Fibroblast of skin of back (primary cell): ENCODE results near the gene CBLL2. TPM values are rescaled to one million over a fixed set of nuclear protein-coding genes. Genes with fewer than 3 reads are reported as not detected.
A peak's percentile ranks its signal among the peaks of the same experiment; 100 is the strongest.
"Not testable (repeated sequence)": the region's sequence is repeated elsewhere in the genome, so short reads cannot be mapped to it uniquely, and the experiment has no call there.

Experiments used
- DNase-seq: peaks from one replicate; pipeline ENCODE4 v3.0.0-alpha.2; 2013
- polyA plus RNA-seq, 2 experiments: library from polyadenylated mRNA; unstranded; fragments of 120-200 nt; gene quantifications; one replicate each; pipeline ENCODE4 v1.2.1, GENCODE V29; 2013; ENCODE audit not compliant: insufficient read length in 2 of 2

CBLL2 gene, protein sequence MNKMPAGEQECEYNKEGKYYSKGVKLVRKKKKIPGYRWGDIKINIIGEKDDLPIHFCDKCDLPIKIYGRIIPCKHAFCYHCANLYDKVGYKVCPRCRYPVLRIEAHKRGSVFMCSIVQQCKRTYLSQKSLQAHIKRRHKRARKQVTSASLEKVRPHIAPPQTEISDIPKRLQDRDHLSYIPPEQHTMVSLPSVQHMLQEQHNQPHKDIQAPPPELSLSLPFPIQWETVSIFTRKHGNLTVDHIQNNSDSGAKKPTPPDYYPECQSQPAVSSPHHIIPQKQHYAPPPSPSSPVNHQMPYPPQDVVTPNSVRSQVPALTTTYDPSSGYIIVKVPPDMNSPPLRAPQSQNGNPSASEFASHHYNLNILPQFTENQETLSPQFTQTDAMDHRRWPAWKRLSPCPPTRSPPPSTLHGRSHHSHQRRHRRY
- polyA plus RNA-seq (2013, experiment 1 of 2; ENCODE audit: insufficient read length), result not detected
- polyA plus RNA-seq (2013, experiment 2 of 2; ENCODE audit: insufficient read length), result not detected

DNA sequence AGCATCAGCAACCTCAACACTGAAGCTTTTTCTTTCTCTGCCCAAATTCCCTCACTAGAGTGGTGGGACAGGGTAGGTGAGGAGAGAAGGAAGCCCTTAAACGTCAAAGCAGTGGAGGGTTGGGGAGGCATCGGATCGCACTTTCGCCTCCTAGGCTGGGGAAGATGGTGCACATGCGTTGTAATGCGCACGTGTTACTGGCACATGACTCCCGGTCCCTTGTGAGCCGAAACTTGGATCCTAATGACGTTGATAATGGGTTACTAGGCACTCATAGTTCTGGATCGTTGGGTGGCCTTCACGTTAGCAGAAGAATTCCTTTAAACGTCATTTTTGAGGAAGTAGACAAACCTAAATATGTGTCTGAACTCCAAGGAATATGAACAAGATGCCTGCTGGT lies at the start of gene CBLL2:
Gene CBLL2 (plus strand): TSS at position 301 of the 400 bp plus-strand sequence. CDS start 79 bp downstream, at position 380.
- no peak for DNase-seq

DNA sequence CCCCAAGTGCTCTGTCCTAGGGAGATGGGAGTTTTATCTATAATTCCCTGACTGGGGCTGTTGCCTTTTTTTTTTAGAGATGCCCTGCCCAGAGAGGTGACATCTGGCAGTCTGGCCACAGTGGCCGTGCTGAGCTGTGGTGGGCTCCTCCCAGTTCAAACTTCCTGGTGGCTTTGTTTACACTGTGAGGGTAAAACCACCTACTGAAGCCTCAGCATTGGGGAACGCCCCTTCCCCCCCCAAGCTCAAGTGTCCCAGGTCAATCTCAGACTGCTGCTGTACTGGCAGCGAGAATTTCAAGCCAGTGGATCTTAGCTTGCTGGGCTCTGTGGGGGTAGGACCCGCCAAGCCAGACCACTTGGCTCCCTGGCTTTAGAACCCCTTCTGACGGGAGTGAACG lies 38.3 kb upstream of the CBLL2 start:
- DNase-seq, result no peak

DNA sequence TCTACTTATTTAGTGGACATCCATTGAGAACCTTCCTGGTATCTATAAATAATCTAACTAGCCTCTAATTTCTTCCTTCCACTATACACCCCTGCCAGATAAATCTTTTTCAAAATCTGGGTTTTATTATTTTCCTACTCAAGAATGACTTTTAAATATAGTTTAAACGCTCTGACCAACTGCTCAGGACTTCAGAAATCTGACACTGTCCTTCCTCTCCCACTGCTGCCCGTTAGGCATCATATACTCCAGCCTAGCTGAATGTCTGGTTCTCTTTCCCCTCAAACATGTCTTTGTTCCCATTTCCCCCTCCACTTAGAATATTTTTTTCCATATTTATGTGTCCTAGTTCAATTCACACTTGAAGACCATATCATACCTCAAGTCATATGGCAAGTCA lies 35.2 kb upstream of the CBLL2 start:
- peak; percentile 20 for DNase-seq

DNA sequence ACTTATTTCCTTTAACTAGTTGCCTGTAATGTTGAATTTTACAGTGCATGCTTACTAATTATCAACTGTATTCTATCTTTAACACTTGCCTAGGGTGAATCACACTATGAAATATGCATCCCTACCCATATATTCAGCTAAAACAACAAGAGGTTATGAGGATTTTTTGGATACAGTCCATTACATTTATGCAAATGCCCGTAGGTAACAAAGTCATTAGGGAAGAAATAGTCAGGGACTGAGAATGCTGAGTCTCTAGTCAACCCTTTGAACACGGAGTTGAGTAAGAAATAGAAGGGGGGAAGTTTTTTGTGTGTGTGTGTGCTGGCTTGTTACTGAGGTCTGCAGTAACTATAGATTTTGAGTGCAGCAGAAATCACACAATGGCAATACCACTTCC lies 26.1 kb upstream of the CBLL2 start:
- peak; percentile 82 for DNase-seq

DNA sequence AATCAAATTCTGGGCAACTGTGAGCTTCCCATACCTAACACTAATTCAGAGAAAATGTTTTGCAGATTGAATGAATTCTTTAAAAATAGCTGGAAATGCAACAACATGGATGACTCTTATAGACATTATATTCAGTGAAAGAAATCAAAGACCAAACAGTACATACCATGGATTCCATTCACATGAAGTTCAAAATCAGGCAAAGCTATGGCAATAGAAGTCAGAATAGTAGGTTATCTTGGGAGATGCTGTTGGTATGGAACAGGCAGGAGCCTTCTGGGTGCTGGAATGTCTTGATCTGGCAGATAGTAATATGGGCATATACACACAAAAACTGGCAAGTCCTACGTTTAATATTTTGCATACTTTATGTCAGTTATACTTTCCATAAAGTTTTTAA lies 25.5 kb upstream of the CBLL2 start:
- DNase-seq, result peak; percentile 85

DNA sequence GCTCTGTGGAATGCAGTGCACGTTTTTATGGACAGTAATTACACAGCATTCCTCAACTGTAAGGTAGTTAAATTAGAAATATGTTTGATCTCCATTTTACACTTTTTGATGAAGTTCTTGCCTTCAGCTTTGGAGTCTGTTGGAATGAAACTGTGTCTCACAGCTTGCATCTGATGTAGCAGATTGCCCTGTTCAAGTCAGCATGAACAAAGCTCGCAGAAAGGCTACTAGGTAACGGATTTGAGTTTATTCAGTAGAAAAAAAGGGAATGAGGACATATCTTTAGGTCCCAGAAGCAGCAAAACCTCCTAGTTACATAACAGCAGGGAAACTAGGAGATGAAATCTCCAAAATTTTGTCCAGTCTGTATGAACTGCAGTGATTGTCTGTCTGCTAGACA lies 24.3 kb upstream of the CBLL2 start:
- no peak for DNase-seq

DNA sequence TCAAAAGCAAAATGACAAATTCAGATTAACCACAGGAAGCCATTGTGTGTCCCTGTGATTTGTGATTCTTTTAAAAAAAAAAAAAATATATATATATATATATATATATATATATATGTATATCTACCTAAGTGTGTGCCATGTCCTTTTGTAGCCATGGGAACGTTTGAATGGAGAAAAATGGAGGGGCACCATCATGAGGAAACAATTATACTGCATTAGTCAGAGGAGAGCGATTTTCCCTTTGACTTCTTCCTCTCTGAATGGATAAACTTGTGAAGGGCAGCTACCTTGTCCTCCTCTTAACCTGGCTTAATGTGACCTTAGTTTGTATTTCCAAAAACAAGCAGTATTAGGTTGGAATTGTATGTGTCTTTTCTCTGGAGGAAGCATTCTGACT lies 23.3 kb upstream of the CBLL2 start:
- DNase-seq, result peak; percentile 23

DNA sequence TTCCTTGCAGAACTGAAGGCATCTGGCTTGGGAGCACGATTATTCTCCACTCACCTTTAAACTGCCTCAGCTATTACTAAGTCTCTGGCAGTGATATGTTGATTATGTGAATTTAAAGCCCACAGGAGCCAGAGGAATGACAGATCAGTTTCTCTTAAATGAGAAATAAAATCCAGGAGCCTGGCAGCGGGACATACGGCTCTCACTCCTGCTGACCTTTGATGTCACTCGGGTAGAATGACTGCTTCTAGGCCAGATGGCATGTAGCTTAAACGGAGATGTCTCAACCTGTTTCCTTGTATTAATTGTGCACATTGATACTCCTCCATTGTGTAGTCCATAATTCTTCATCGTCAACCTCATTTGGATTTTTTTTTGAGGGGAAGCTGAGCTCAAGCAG lies 4.0 kb upstream of the CBLL2 start:
- DNase-seq, result no peak

DNA sequence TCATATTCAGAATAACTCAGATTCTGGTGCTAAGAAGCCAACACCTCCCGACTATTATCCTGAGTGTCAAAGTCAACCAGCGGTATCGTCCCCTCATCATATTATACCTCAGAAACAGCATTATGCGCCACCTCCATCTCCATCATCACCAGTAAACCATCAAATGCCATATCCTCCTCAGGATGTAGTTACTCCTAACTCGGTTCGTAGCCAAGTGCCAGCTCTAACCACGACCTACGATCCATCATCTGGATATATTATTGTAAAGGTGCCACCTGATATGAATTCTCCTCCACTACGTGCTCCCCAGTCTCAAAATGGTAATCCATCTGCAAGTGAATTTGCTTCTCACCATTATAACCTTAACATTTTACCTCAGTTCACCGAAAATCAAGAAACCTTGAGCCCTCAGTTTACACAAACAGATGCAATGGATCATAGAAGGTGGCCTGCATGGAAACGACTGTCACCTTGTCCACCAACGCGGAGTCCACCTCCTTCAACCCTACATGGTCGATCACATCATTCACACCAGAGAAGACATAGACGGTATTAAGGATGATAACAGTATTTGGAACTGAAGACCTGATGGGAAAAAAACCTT lies 1.1 kb downstream of the CBLL2 start:
- no peak for DNase-seq

DNA sequence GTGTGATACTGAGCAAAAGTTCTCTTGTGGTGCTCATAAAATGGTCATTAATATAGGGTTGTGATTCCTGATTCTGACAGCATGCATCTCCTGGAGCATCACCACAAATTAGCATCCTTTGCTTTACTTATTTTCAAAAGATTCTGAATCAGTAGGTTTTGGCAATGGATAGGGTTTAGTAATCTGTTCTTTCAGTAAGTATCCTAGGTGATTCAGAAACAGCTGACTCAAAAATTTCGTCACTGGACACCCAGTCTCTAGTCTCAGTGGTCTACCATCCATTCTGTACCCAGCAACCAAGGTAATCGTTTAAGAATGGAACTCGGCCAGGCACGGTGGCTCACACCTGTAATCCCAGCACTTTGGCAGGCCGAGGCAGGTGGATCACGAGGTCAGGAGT lies 4.1 kb downstream of the CBLL2 start:
- DNase-seq, result no peak

DNA sequence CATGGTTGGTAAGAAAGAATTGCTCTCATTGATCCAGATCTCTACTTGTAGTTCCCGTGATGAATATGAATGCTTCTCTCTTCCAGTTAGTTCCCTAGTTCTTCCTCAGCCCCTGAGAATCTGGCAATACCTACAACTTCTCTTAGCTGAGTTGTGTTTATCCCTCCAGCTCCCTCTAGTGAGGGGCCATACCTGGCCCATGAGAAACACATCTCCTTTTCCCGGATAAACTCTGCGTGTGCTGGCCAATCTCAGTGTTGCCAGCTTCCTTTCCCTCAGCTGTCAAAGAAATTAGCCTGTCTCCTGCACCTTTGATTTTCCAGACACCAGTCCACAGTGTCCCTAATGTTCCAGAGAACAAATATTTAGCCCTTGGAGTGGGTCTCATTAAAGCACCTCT lies 5.7 kb downstream of the CBLL2 start:
- no peak for DNase-seq

DNA sequence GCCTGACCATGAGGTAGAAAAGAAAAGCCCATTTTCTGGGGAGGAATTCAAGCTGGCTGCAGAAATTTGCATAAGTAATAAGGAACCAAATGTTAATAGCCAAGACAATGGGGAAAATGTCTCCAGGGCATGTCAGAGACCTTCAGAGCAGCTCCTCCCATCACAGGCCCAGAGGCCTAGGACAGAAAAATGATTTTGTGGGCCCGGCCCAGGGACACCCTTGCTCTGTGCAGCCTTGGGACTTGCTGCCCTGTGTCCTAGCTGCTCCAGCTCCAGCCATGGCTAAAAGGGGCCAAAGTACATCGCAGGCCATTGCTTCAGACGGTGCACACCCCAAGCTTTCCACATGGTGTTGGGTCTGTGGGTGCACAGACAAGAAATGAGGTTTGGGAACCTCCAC lies 16.5 kb downstream of the CBLL2 start:
- not testable (repeated sequence) for DNase-seq

DNA sequence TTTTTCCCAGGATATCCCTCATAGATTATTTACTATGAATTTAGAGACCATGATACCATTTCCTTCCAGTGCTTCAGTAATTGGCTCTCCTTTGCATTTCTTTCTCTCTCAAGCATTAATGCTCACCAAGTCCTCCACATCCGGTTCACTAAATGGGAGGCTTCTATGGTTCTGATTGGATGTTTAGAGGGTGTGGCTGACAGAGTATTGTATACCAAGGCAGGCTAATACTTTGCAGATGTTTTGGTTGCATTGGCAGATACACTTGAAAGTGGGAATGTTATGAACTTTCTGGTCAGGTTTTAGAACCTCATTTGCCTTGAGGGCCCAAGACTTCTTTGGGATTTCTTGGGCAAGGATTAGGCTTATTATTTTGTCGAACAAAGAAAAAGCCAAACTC lies 24.2 kb downstream of the CBLL2 start:
- peak; percentile 21 for DNase-seq

DNA sequence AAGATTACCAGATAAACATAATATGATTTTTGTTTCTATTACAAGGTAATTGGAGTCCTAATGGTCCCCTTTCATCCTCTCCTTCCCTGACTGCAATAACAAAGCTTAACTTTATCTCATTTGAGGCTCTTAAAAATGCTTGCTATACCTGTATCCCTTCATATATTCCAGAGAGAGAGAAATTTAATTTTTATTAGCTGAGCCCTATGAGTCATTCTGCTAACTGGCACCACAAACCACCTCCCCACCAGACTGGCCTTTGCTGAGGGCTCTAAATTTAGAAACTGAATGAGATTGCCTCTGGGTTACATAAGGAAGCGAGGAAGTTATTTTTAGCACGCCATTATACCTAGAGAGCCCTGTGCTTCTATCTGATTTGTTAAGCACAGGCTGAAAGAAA lies 27.4 kb downstream of the CBLL2 start:
- peak; percentile 83 for DNase-seq

DNA sequence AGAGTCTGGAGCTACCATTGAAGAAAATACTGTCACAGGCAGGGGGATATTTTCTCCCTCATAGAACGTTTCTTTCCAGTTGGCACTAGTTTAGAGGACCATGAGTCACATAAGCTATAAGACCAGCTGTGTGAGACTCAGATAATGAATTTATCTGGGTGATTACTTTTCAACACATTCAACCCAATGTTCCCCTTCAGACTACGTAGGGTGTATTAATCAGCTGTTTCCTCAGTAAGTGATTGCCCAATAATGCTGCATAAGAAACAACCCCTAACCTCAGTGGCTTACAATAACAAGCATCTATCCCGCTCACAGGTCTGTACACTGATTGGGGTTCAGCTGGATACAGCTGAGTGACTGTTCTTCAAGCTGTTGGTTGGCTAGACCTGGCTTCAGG lies 38.1 kb downstream of the CBLL2 start:
- no peak for DNase-seq

DNA sequence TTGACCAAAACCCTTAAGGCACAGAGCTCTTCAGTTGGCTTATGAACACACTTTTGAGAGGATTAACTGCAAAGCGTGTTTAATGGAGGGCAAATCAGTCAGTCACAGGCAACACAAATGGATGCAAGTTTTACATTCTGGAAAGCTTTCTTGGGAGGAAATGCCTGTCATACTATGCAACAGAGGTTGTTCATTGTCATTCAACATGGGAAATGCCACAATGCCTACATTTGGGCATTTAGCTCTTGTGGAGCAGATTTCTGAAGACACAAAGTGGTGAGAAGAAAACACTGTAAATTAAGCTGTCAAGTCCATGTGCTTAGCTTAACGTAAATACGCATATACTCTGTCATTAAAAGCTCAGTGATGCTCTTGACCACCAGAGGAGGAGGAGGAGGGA lies 41.1 kb downstream of the CBLL2 start:
- DNase-seq, result peak; percentile 49

DNA sequence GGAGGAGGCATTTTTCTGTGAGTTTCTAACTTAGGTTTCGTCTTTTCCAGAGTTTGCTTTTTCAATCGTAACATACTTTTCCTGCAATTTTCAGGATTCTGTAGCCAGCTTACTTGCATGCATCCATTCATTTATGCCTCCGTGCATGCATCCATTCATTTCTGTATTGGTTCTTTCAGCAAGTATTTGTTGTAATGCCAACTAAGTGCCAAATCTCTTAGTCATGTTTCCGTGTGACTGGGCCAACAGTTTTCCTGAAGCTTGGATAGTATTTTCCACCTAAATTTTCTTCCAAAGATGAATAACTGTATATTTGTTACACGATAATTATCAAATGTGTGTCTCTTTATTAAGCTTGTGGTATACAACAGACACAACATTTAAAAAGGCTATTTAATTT lies 41.5 kb downstream of the CBLL2 start:
- peak; percentile 22 for DNase-seq

DNA sequence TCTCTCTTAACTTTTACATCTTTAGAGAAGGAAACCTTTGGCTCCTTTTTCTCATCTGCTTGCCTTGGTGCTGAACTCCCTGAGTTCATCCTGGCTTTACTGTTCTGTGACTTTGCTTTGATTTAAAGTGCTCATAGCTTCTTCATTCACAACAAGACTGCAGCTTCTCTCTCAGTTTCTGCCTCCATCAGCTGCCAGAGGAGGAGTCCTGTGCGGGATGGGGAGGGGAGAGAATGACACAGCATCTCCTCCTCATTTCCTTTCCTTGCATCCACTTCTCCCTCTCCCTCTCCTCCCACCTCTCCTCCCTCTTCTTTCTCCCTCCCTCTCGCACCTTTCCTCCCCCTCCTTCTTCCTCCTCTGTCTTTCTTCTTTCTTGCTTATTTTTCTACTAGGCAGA lies 42.0 kb downstream of the CBLL2 start:
- peak; percentile 29 for DNase-seq

DNA sequence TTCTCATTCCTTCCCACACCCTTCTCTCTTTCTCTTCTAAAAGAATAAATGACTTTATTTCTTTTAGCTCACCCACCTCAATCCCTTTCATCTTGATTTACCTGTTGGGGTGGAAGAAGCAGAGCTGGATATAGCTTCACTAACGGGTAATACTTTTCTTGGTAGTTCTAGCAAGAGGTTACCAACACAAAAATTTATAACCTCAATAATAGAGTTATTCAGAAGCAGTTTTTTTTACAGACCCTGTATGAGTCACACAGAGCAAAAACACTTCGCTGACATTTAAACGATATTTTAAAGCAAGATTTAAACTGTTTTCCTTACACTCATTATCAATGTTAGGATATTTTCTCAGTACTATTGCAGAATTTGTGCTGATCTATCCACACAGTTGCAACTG lies 42.4 kb downstream of the CBLL2 start:
- no peak for DNase-seq

DNA sequence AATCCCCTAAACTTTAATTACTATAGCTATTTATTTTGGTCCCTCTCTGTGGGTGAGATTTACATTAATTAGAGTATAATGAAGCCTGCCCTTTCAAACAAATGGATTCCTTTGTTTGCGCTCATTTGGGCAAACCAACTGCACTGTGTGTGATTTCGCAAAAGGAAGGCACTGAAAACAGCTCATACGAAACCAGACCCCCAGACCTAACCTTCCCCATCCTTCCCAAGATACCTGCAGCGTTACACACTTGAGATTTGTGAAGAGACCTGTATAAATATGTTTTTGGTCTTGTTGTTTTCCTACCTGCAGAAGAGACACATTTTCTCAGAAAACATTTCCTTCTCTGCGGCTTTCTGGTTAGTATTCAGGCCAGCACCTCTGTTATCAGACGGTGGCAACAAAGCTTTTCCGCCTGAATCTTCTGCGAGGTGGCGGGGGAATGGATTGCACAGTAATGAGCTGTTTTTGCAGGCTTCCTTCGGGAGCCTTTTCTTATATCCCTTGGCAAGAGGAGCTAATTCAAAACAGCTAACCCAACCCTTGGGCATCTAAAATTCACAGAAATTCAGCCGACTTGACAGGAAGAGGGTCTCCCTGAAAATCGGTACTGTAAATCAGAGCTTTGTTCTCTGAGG lies 47.6 kb downstream of the CBLL2 start:
- DNase-seq, result no peak

DNA sequence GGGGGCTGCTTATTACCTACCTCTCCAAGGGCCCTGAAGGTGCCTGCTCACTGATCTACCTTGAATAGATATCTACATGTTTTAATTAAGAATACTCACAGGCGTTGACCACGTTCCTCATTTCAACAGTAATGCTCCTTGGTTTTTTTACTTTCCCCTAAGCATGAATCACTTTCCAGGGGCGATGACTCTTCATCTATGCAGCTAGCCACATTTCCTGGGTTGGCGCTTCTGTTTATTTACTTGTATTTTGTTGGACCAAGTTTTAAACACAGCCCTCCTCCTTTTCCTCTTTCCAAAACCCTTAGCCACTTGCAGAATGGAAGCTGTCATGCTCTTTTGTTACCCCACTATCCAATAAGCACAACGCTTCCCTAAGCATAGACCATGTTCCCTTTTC lies 50.8 kb downstream of the CBLL2 start:
- peak; percentile 80 for DNase-seq
